KMS-11 (cell line): ENCODE measurements around the gene SYNJ1.
A peak's percentile ranks its signal among the peaks of the same experiment; 100 is the strongest.

Source experiments
- H2AFZ ChIP-seq: fragments of 200-600 bp; sonication (generic); 2 replicates; pipeline ENCODE4 v1.6.1; 2016; ENCODE audit warnings: antibody characterized with exemption, mixed run types, low read depth
- H3K27ac ChIP-seq: fragments of 200-600 bp; sonication (generic); 2 replicates; pipeline ENCODE4 v1.6.1; 2016; ENCODE audit warnings: mild to moderate bottlenecking, mixed run types
- H3K27me3 ChIP-seq: fragments of 200-600 bp; sonication (generic); 2 replicates; pipeline ENCODE4 v1.6.1; 2017; ENCODE audit warnings: mild to moderate bottlenecking, low read depth, mixed run types, moderate library complexity; ENCODE audit not compliant: insufficient read depth
- H3K36me3 ChIP-seq: fragments of 200-600 bp; sonication (generic); 2 replicates; pipeline ENCODE4 v1.6.1; 2017; ENCODE audit warnings: mild to moderate bottlenecking, mixed run types; ENCODE audit not compliant: insufficient read depth
- H3K4me1 ChIP-seq: fragments of 200-600 bp; sonication (generic); 2 replicates; pipeline ENCODE4 v1.6.1; 2016; ENCODE audit warnings: mild to moderate bottlenecking, low read depth, mixed run types; ENCODE audit not compliant: poor library complexity, severe bottlenecking
- H3K4me2 ChIP-seq: fragments of 200-600 bp; sonication (generic); 2 replicates; pipeline ENCODE4 v1.7.0; 2016; ENCODE audit warnings: mild to moderate bottlenecking, mixed run types
- H3K4me3 ChIP-seq: fragments of 200-600 bp; sonication (generic); IDR thresholded peaks from 2 replicates; pipeline ENCODE4 v1.6.1; 2017; ENCODE audit warnings: low read depth, low read length, mixed read lengths; ENCODE audit not compliant: insufficient read depth
- H3K79me2 ChIP-seq: fragments of 200-600 bp; sonication (generic); 2 replicates; pipeline ENCODE4 v1.6.1; 2016; ENCODE audit warnings: low read depth, mixed run types; ENCODE audit not compliant: insufficient read depth
- H3K9ac ChIP-seq: fragments of 200-600 bp; sonication (generic); 2 replicates; pipeline ENCODE4 v1.6.1; 2016; ENCODE audit warnings: mild to moderate bottlenecking, mixed run types
- H4K20me1 ChIP-seq: fragments of 200-600 bp; sonication (generic); 2 replicates; pipeline ENCODE4 v1.6.1; 2016; ENCODE audit warnings: mild to moderate bottlenecking, mixed run types; ENCODE audit not compliant: insufficient read depth
- CTCF ChIP-seq: fragments of 200-600 bp; sonication (generic); conservative IDR thresholded peaks from 2 replicates; pipeline ENCODE4 v1.6.1; 2017; ENCODE audit warnings: low read depth, mild to moderate bottlenecking, antibody characterized with exemption, low read length, moderate library complexity, mixed read lengths

SYNJ1 gene

GRCh38 chr21:32733990-32734613, 6.3 kb upstream of the SYNJ1 start:
- H2AFZ ChIP-seq, result no peak overlapping the region
- H3K9ac ChIP-seq, result no peak overlapping the region
- no peaks in the 10 kb centered on the region for H3K27me3 ChIP-seq
- no peak overlapping the region for H3K27ac ChIP-seq
- no peaks in the 10 kb centered on the region for H3K36me3 ChIP-seq
- H3K4me2 ChIP-seq, result no peak overlapping the region
- H3K4me3 ChIP-seq, result no peak overlapping the region
- H4K20me1 ChIP-seq, result no peaks in the 10 kb centered on the region
- H3K79me2 ChIP-seq, result no peaks in the 10 kb centered on the region
- TF ChIP-seq CTCF, result no peak
- peaks cover 5% of the 10 kb centered on the region for H3K4me1 ChIP-seq

GRCh38 chr21:32733356-32733755, 5.5 kb upstream of the SYNJ1 start:
- no peak for TF ChIP-seq CTCF

GRCh38 chr21:32732544-32732943, 4.7 kb upstream of the SYNJ1 start:
- no peak overlapping the region for H3K27ac ChIP-seq

More at GRCh38 chr21:32733356-32733755, 5.5 kb upstream of the SYNJ1 start:
- Histone ChIP-seq H3K9ac (no peak overlapping the region), H2AFZ (no peak overlapping the region), H3K36me3 (no peaks in the 10 kb centered on the region), H4K20me1 (no peaks in the 10 kb centered on the region), H3K4me3 (no peak overlapping the region), H3K79me2 (no peaks in the 10 kb centered on the region), H3K27me3 (no peaks in the 10 kb centered on the region), H3K4me1 (peaks cover 12% of the 10 kb centered on the region), H3K4me2 (no peak overlapping the region), H3K27ac (no peak overlapping the region)

GRCh38 chr21:32728848-32729247, 1.0 kb upstream of the SYNJ1 start:
- Histone ChIP-seq H2AFZ (peak overlapping the region; percentile 93; the same call in 1 of the 2 replicates), H3K4me3 (no peak overlapping the region), H4K20me1 (no peaks in the 10 kb centered on the region), H3K9ac (no peak overlapping the region), H3K4me2 (peak overlapping the region; percentile 69), H3K79me2 (peaks cover 24% of the 10 kb centered on the region; the same call in 1 of the 2 replicates), H3K4me1 (peaks cover 25% of the 10 kb centered on the region), H3K27ac (no peak overlapping the region), H3K36me3 (no peaks in the 10 kb centered on the region), H3K27me3 (no peaks in the 10 kb centered on the region)
- no peak for TF ChIP-seq CTCF

More at GRCh38 chr21:32732544-32732943, 4.7 kb upstream of the SYNJ1 start:
- Histone ChIP-seq H3K27me3 (no peaks in the 10 kb centered on the region), H4K20me1 (no peaks in the 10 kb centered on the region), H3K4me1 (peaks cover 12% of the 10 kb centered on the region), H3K4me2 (no peak overlapping the region), H3K36me3 (no peaks in the 10 kb centered on the region), H3K4me3 (no peak overlapping the region), H3K79me2 (no peaks in the 10 kb centered on the region), H2AFZ (no peak overlapping the region), H3K9ac (no peak overlapping the region)
- no peak for TF ChIP-seq CTCF
